HepG2 (cell line): ENCODE results near the gene ZNF772. TPM values are rescaled to one million over a fixed set of nuclear protein-coding genes. Genes with fewer than 3 reads are reported as not detected.

Source experiments
- ARNT ChIP-seq: fragments of 450-650 bp; IDR thresholded peaks from 2 replicates; pipeline ENCODE4 v1.6.1; 2017
- KAT8 ChIP-seq: IDR thresholded peaks from 2 replicates; pipeline ENCODE4 v1.6.1; 2016; ENCODE audit warnings: missing genetic modification reagents, missing compliant biosample characterization
- PRPF4 ChIP-seq: fragments of 200-400 bp; formaldehyde crosslinking; IDR thresholded peaks from 2 replicates; pipeline ENCODE4 v1.6.1; 2016; ENCODE audit warnings: low read length, low read depth; ENCODE audit not compliant: poor library complexity, severe bottlenecking
- RFXAP ChIP-seq: sonication (generic); formaldehyde crosslinking; IDR thresholded peaks from 2 replicates; pipeline ENCODE4 v1.4.0; 2020; ENCODE audit warnings: missing genetic modification reagents, borderline replicate concordance
- SATB2 ChIP-seq: sonication (generic); formaldehyde crosslinking; IDR thresholded peaks from 2 replicates; pipeline ENCODE4 v1.5.0; 2020; ENCODE audit warnings: missing genetic modification reagents
- SUZ12 ChIP-seq: fragments of 150-350 bp; IDR thresholded peaks from 2 replicates; pipeline ENCODE4 v1.6.1; 2014; ENCODE audit warnings: low read depth, low read length
- THAP11 ChIP-seq: IDR thresholded peaks from 2 replicates; pipeline ENCODE4 v1.6.1; 2016; ENCODE audit warnings: missing biosample characterization, missing genetic modification reagents
- TOE1 ChIP-seq: sonication (generic); formaldehyde crosslinking; IDR thresholded peaks from 2 replicates; pipeline ENCODE4 v1.4.0; 2020; ENCODE audit warnings: mild to moderate bottlenecking, missing genetic modification reagents
- ZBTB43 ChIP-seq: sonication (generic); formaldehyde crosslinking; conservative IDR thresholded peaks from 2 replicates; pipeline ENCODE4 v1.4.0; 2020; ENCODE audit warnings: missing genetic modification reagents
- ZNF180 ChIP-seq: sonication (generic); formaldehyde crosslinking; IDR thresholded peaks from 2 replicates; pipeline ENCODE4 v1.4.0; 2020; ENCODE audit warnings: low read depth, missing genetic modification reagents, borderline replicate concordance
- ZNF33B ChIP-seq: sonication (generic); formaldehyde crosslinking; IDR thresholded peaks from 2 replicates; pipeline ENCODE4 v1.5.1; 2020; ENCODE audit warnings: mild to moderate bottlenecking, missing genetic modification reagents
- ZNF414 ChIP-seq: sonication (generic); formaldehyde crosslinking; IDR thresholded peaks from 2 replicates; pipeline ENCODE4 v1.5.0; 2020; ENCODE audit warnings: missing genetic modification reagents
- ZNF430 ChIP-seq: sonication (generic); formaldehyde crosslinking; IDR thresholded peaks from 2 replicates; pipeline ENCODE4 v1.9.0; 2021; ENCODE audit warnings: mild to moderate bottlenecking, missing genetic modification reagents
- ZNF674 ChIP-seq: sonication (generic); formaldehyde crosslinking; IDR thresholded peaks from 2 replicates; pipeline ENCODE4 v1.5.0; 2020; ENCODE audit warnings: low read depth, mild to moderate bottlenecking, missing genetic modification reagents
- ZNF737 ChIP-seq: sonication (generic); formaldehyde crosslinking; IDR thresholded peaks from 2 replicates; pipeline ENCODE4 v1.5.0; 2020; ENCODE audit warnings: missing genetic modification reagents, mild to moderate bottlenecking, borderline replicate concordance
- ZNF782 ChIP-seq: sonication (generic); formaldehyde crosslinking; IDR thresholded peaks from 2 replicates; pipeline ENCODE4 v1.4.0; 2020; ENCODE audit warnings: missing genetic modification reagents, mild to moderate bottlenecking, borderline replicate concordance
- ZNF879 ChIP-seq: sonication (generic); formaldehyde crosslinking; IDR thresholded peaks from 2 replicates; pipeline ENCODE4 v1.8.1; 2023; ENCODE audit warnings: missing genetic modification reagents
- polyA plus RNA-seq, 8 experiments: library from polyadenylated mRNA; depleted of rRNA in 3 of 8; stranded (reverse) in 7 of 8; unstranded in 1 of 8; fragments of >200 nt; fragmentation: Illumina TruSeq in 4 of 8; extraction: Trizol in 4 of 8; gene quantifications; 2 replicates each; pipeline versions ENCODE4 v1.2.1 to v1.2.3, GENCODE V29; 2011 to 2016; ENCODE audit warnings: low read depth in 4 of 8, missing spikeins in 1 of 8, mixed read lengths in 1 of 8; ENCODE audit not compliant: insufficient read depth in 1 of 8
- total RNA-seq, 5 experiments: library from RNA; depleted of rRNA; stranded (reverse); fragments of >200 nt; fragmentation: Illumina TruSeq; extraction: Trizol; gene quantifications; 2 replicates each; pipeline ENCODE4 v1.2.3, GENCODE V29; 2016; ENCODE audit warnings: low read depth in 1 of 5
- TF ChIP-seq, protein P1 (sequence below): sonication (generic); formaldehyde crosslinking; IDR thresholded peaks from one replicate; pipeline ENCODE4 v1.5.1; 2020; ENCODE audit warnings: mild to moderate bottlenecking, missing genetic modification reagents; ENCODE audit errors: not compliant biosample characterization

The ZNF772 gene
- total and polyA plus RNA-seq, 2 of the 13 experiments (the other 11 are each of a cell fraction or from before 2014, with no cell fraction given): 3.1 to 17.2 TPM

DNA sequence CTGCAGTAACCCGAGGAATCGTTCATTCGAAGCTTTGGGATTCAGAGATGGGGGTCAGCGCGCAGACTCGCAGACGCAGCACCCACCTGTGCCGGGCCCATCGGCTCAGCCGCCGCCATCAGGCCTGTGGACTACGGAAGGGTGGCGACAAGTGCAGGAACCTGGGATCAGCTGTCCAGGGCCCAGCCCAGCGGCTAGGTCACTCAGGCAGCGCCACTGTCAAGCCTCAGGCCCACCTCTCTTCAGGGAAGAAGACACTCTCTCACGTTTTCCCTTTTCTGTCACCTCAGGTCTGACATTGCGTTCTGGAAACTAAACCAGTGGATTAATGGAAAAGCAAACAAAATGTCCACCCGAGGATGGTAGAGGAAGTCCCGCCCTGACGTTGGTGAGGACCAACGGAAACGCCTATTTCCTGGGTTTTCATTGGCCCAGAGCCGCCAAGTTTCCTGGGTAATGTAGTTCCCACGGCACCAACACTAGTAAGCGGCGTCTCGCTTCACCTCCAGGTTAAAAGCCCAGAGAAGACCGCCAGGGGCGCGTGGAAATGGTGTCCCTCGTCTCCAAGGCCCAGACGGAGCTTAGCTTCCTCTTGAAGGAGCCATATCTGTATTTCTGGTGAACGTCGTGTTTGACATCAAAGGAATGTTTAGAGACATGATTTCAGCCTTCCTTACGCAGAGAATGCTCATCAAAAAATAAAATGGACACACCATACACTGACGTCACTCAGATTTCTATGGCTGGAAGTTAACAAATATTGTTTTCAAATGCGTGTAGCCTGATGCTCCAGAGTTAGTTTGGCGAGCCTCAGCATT lies at the start of gene ZNF772 (continued):
- TF ChIP-seq ZBTB43 (CRISPR knock-in tag) (no peak), ZNF879 (CRISPR knock-in tag) (no peak), ZNF782 (CRISPR knock-in tag) (no peak), THAP11 (CRISPR knock-in tag) (peak; percentile 99), ARNT (no peak), SATB2 (CRISPR knock-in tag) (no peak), TOE1 (no peak), ZNF414 (CRISPR knock-in tag) (no peak), PRPF4 (no peak), ZNF674 (CRISPR knock-in tag) (no peak), ZNF180 (CRISPR knock-in tag) (0 out of 2 replicates have a peak, but pooled peaks have one; percentile 20), RFXAP (CRISPR knock-in tag) (no peak), ZNF33B (no peak), ZNF430 (CRISPR knock-in tag) (0 out of 2 replicates have a peak, but pooled peaks have one; percentile 30), KAT8 (CRISPR knock-in tag) (peak; percentile 93), SUZ12 (peak; percentile 68), ZNF737 (CRISPR knock-in tag) (no peak)
- TF ChIP-seq, protein P1, sequence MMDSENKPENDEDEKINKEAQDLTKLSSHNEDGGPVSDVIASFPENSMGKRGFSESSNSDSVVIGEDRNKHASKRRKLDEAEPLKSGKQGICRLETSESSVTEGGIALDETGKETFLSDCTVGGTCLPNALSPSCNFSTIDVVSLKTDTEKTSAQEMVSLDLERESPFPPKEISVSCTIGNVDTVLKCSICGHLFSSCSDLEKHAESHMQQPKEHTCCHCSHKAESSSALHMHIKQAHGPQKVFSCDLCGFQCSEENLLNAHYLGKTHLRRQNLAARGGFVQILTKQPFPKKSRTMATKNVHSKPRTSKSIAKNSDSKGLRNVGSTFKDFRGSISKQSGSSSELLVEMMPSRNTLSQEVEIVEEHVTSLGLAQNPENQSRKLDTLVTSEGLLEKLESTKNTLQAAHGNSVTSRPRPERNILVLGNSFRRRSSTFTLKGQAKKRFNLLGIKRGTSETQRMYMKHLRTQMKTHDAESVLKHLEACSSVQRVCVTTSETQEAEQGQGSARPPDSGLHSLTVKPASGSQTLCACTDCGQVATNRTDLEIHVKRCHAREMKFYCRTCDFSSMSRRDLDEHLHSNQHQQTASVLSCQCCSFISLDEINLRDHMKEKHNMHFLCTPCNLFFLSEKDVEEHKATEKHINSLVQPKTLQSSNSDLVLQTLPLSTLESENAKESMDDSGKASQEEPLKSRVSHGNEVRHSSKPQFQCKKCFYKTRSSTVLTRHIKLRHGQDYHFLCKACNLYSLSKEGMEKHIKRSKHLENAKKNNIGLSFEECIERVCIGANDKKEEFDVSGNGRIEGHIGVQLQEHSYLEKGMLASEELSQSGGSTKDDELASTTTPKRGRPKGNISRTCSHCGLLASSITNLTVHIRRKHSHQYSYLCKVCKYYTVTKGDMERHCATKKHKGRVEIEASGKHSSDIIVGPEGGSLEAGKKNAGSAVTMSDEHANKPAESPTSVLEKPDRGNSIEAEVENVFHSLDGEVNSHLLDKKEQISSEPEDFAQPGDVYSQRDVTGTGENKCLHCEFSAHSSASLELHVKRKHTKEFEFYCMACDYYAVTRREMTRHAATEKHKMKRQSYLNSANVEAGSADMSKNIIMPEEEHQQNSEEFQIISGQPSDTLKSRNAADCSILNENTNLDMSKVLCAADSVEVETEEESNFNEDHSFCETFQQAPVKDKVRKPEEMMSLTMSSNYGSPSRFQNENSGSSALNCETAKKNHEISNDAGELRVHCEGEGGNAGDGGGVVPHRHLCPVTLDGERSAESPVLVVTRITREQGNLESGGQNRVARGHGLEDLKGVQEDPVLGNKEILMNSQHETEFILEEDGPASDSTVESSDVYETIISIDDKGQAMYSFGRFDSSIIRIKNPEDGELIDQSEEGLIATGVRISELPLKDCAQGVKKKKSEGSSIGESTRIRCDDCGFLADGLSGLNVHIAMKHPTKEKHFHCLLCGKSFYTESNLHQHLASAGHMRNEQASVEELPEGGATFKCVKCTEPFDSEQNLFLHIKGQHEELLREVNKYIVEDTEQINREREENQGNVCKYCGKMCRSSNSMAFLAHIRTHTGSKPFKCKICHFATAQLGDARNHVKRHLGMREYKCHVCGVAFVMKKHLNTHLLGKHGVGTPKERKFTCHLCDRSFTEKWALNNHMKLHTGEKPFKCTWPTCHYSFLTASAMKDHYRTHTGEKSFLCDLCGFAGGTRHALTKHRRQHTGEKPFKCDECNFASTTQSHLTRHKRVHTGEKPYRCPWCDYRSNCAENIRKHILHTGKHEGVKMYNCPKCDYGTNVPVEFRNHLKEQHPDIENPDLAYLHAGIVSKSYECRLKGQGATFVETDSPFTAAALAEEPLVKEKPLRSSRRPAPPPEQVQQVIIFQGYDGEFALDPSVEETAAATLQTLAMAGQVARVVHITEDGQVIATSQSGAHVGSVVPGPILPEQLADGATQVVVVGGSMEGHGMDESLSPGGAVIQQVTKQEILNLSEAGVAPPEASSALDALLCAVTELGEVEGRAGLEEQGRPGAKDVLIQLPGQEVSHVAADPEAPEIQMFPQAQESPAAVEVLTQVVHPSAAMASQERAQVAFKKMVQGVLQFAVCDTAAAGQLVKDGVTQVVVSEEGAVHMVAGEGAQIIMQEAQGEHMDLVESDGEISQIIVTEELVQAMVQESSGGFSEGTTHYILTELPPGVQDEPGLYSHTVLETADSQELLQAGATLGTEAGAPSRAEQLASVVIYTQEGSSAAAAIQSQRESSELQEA (CRISPR knock-in tag): peak; percentile 43
